ENCODE results near the gene PSMC2. TPM values are rescaled to one million over a fixed set of nuclear protein-coding genes. Genes with fewer than 3 reads are reported as not detected.

Gene PSMC2
- polyA plus RNA-seq, 1 donor from 2014 or later = 192 TPM

GRCh38 chr7:103394566-103394965 is 47.1 kb downstream of the PSMC2 start:
- no peaks in the 10 kb centered on the region for H3K79me2 ChIP-seq (replicated peaks; ENCODE audit: insufficient read depth, low read length)
- no peaks in the 10 kb centered on the region for H3K9me2 ChIP-seq (ENCODE audit: insufficient read depth, low read length)
- no peak overlapping the region for H2AFZ ChIP-seq (ENCODE audit: low read depth, low read length)
- no peak overlapping the region for H3K4me3 ChIP-seq (ENCODE audit: low read length)
- no peak overlapping the region for H3K4me2 ChIP-seq (ENCODE audit: low read length)
- no peaks in the 10 kb centered on the region for H3K9me3 ChIP-seq (ENCODE audit: low read length)
- no peak for TF ChIP-seq TAF1 (IDR thresholded peaks at IDR 0.05; ENCODE audit: low read depth)
- TF ChIP-seq EP300 (conservative IDR thresholded peaks at IDR 0.05; ENCODE audit: poor library complexity, severe bottlenecking) = no peak
- no peaks in the 10 kb centered on the region for H3F3A ChIP-seq (ENCODE audit: insufficient read depth, low read length, poor library complexity, severe bottlenecking)
- H3K36me3 ChIP-seq (ENCODE audit: insufficient read depth, low read length) = no peaks in the 10 kb centered on the region
- H3K27ac ChIP-seq (ENCODE audit: low read length) = no peak overlapping the region
- no peaks in the 10 kb centered on the region for H3K27me3 ChIP-seq (ENCODE audit: insufficient read depth, low read depth, low read length)
- H4K20me1 ChIP-seq (ENCODE audit: insufficient read depth) = no peaks in the 10 kb centered on the region
- no peak overlapping the region for H3K9ac ChIP-seq (ENCODE audit: low read length)

- no peak overlapping the region for H3K27ac ChIP-seq (ENCODE audit: low read length)
- no peaks in the 10 kb centered on the region for H3K36me3 ChIP-seq (ENCODE audit: insufficient read depth, low read length)
- H3F3A ChIP-seq (ENCODE audit: insufficient read depth, low read length, poor library complexity, severe bottlenecking) = no peaks in the 10 kb centered on the region
- H2AFZ ChIP-seq (ENCODE audit: low read depth, low read length) = no peak overlapping the region
- no peak overlapping the region for H3K4me3 ChIP-seq (ENCODE audit: low read length)
- no peaks in the 10 kb centered on the region for H4K20me1 ChIP-seq (ENCODE audit: insufficient read depth)
- H3K27me3 ChIP-seq (ENCODE audit: insufficient read depth, low read depth, low read length) = no peaks in the 10 kb centered on the region
- no peaks in the 10 kb centered on the region for H3K79me2 ChIP-seq (replicated peaks; ENCODE audit: insufficient read depth, low read length)
- no peaks in the 10 kb centered on the region for H3K9me3 ChIP-seq (ENCODE audit: low read length)
- H3K9me2 ChIP-seq (ENCODE audit: insufficient read depth, low read length) = no peaks in the 10 kb centered on the region
- no peak overlapping the region for H3K4me2 ChIP-seq (ENCODE audit: low read length)
- TF ChIP-seq EZH2 (IDR thresholded peaks at IDR 0.05; ENCODE audit: borderline replicate concordance, insufficient read depth, low read length, poor library complexity, severe bottlenecking) = no peak
- no peak for TF ChIP-seq TAF1 (IDR thresholded peaks at IDR 0.05; ENCODE audit: low read depth)
- TF ChIP-seq SMC3 (conservative IDR thresholded peaks at IDR 0.05; ENCODE audit: poor library complexity) = no peak
- TF ChIP-seq, protein P1, sequence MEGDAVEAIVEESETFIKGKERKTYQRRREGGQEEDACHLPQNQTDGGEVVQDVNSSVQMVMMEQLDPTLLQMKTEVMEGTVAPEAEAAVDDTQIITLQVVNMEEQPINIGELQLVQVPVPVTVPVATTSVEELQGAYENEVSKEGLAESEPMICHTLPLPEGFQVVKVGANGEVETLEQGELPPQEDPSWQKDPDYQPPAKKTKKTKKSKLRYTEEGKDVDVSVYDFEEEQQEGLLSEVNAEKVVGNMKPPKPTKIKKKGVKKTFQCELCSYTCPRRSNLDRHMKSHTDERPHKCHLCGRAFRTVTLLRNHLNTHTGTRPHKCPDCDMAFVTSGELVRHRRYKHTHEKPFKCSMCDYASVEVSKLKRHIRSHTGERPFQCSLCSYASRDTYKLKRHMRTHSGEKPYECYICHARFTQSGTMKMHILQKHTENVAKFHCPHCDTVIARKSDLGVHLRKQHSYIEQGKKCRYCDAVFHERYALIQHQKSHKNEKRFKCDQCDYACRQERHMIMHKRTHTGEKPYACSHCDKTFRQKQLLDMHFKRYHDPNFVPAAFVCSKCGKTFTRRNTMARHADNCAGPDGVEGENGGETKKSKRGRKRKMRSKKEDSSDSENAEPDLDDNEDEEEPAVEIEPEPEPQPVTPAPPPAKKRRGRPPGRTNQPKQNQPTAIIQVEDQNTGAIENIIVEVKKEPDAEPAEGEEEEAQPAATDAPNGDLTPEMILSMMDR (IDR thresholded peaks at IDR 0.05; ENCODE audit: poor library complexity, severe bottlenecking) = no peak
- TF ChIP-seq MXI1 (conservative IDR thresholded peaks at IDR 0.05; ENCODE audit: poor library complexity, severe bottlenecking) = no peak
- no peak for TF ChIP-seq RAD21 (conservative IDR thresholded peaks at IDR 0.05)
- no peak for TF ChIP-seq REST (IDR thresholded peaks at IDR 0.05; ENCODE audit: borderline replicate concordance)
- no peak for TF ChIP-seq POLR2AphosphoS5 (IDR thresholded peaks at IDR 0.05)
- no peak for TF ChIP-seq EP300 (conservative IDR thresholded peaks at IDR 0.05; ENCODE audit: poor library complexity, severe bottlenecking)
- no peak overlapping the region for H3K9ac ChIP-seq (ENCODE audit: low read length)
Observed at GRCh38 chr7:103395071-103395470, 47.6 kb downstream of the PSMC2 start.

GRCh38 chr7:103396471-103396870 is 49.0 kb downstream of the PSMC2 start:
- H2AFZ ChIP-seq (ENCODE audit: low read depth, low read length) = no peak overlapping the region
- no peaks in the 10 kb centered on the region for H3K27me3 ChIP-seq (ENCODE audit: insufficient read depth, low read depth, low read length)
- no peaks in the 10 kb centered on the region for H3K9me3 ChIP-seq (ENCODE audit: low read length)
- H4K20me1 ChIP-seq (ENCODE audit: insufficient read depth) = no peaks in the 10 kb centered on the region
- no peak overlapping the region for H3K4me2 ChIP-seq (ENCODE audit: low read length)
- no peaks in the 10 kb centered on the region for H3K9me2 ChIP-seq (ENCODE audit: insufficient read depth, low read length)
- no peaks in the 10 kb centered on the region for H3K36me3 ChIP-seq (ENCODE audit: insufficient read depth, low read length)
- H3K9ac ChIP-seq (ENCODE audit: low read length) = no peak overlapping the region
- H3K79me2 ChIP-seq (replicated peaks; ENCODE audit: insufficient read depth, low read length) = no peaks in the 10 kb centered on the region
- TF ChIP-seq POLR2AphosphoS5 (IDR thresholded peaks at IDR 0.05) (no peak), SMC3 (conservative IDR thresholded peaks at IDR 0.05; ENCODE audit: poor library complexity) (no peak), REST (IDR thresholded peaks at IDR 0.05; ENCODE audit: borderline replicate concordance) (no peak), TAF1 (IDR thresholded peaks at IDR 0.05; ENCODE audit: low read depth) (no peak), MXI1 (conservative IDR thresholded peaks at IDR 0.05; ENCODE audit: poor library complexity, severe bottlenecking) (no peak)
- no peaks in the 10 kb centered on the region for H3F3A ChIP-seq (ENCODE audit: insufficient read depth, low read length, poor library complexity, severe bottlenecking)
- H3K4me3 ChIP-seq (ENCODE audit: low read length) = no peak overlapping the region
- no peak overlapping the region for H3K27ac ChIP-seq (ENCODE audit: low read length)

Data from neural cell (in vitro differentiated cells).